ENCODE data around the gene NTM.

The NTM gene

GRCh38 chr11:131763193-131763890, 392.9 kb downstream of the NTM start:
- Histone ChIP-seq H3K36me3 (ENCODE audit: control insufficient read depth in 2 of 2, insufficient read depth in 2 of 2, low read length in 2 of 2) (no peaks in the 10 kb centered on the region), H3K4me1 (ENCODE audit: control insufficient read depth, insufficient read depth, low read length) (no peaks in the 10 kb centered on the region), H3K27ac (ENCODE audit: low read length) (no peak overlapping the region), H3K27me3 (ENCODE audit: control insufficient read depth in 1 of 2, insufficient read depth in 2 of 2, low read length in 2 of 2) (peaks cover 0 to 6% of the 10 kb centered on the region in 2 donors), H3K4me3 (ENCODE audit: low read length in 2 of 2) (no peak overlapping the region), H3K9me3 (ENCODE audit: control insufficient read depth in 2 of 2, low read length in 2 of 2) (peaks cover 0 to 3% of the 10 kb centered on the region in 2 donors), H3K9ac (ENCODE audit: low read length in 2 of 2) (no peak overlapping the region)

- H3K27me3 ChIP-seq (ENCODE audit: control insufficient read depth in 1 of 2, insufficient read depth in 2 of 2, low read length in 2 of 2), result peaks cover 0 to 6% of the 10 kb centered on the region in 2 donors
- no peak overlapping the region for H3K9ac ChIP-seq (ENCODE audit: low read length in 2 of 2)
- H3K4me3 ChIP-seq (ENCODE audit: low read length in 2 of 2), result no peak overlapping the region
- H3K9me3 ChIP-seq (ENCODE audit: control insufficient read depth in 2 of 2, low read length in 2 of 2), result peaks cover 0 to 3% of the 10 kb centered on the region in 2 donors
- H3K4me1 ChIP-seq (ENCODE audit: control insufficient read depth, insufficient read depth, low read length), result no peaks in the 10 kb centered on the region
- no peaks in the 10 kb centered on the region for H3K36me3 ChIP-seq (ENCODE audit: control insufficient read depth in 2 of 2, insufficient read depth in 2 of 2, low read length in 2 of 2)
- H3K27ac ChIP-seq (ENCODE audit: low read length), result no peak overlapping the region
These were observed 393.7 kb downstream of the NTM start for GRCh38 chr11:131764126-131764525.

- Histone ChIP-seq H3K9ac (ENCODE audit: low read length in 2 of 2) (no peak overlapping the region), H3K4me1 (ENCODE audit: control insufficient read depth, insufficient read depth, low read length) (no peaks in the 10 kb centered on the region), H3K9me3 (ENCODE audit: control insufficient read depth in 2 of 2, low read length in 2 of 2) (peaks cover 0 to 3% of the 10 kb centered on the region in 2 donors), H3K36me3 (ENCODE audit: control insufficient read depth in 2 of 2, insufficient read depth in 2 of 2, low read length in 2 of 2) (no peaks in the 10 kb centered on the region), H3K27me3 (ENCODE audit: control insufficient read depth in 1 of 2, insufficient read depth in 2 of 2, low read length in 2 of 2) (peaks cover 0 to 6% of the 10 kb centered on the region in 2 donors), H3K4me3 (ENCODE audit: low read length in 2 of 2) (no peak overlapping the region), H3K27ac (ENCODE audit: low read length) (no peak overlapping the region)
These were observed 394.2 kb downstream of the NTM start for GRCh38 chr11:131764649-131765048.

- H3K4me3 ChIP-seq (ENCODE audit: low read length in 2 of 2), result no peak overlapping the region
- peaks cover 0 to 6% of the 10 kb centered on the region in 2 donors for H3K27me3 ChIP-seq (ENCODE audit: control insufficient read depth in 1 of 2, insufficient read depth in 2 of 2, low read length in 2 of 2)
- no peaks in the 10 kb centered on the region for H3K36me3 ChIP-seq (ENCODE audit: control insufficient read depth in 2 of 2, insufficient read depth in 2 of 2, low read length in 2 of 2)
- no peak overlapping the region for H3K27ac ChIP-seq (ENCODE audit: low read length)
- no peaks in the 10 kb centered on the region for H3K4me1 ChIP-seq (ENCODE audit: control insufficient read depth, insufficient read depth, low read length)
- peaks cover 0 to 3% of the 10 kb centered on the region in 2 donors for H3K9me3 ChIP-seq (ENCODE audit: control insufficient read depth in 2 of 2, low read length in 2 of 2)
- no peak overlapping the region for H3K9ac ChIP-seq (ENCODE audit: low read length in 2 of 2)
These were observed 396.2 kb downstream of the NTM start for GRCh38 chr11:131766637-131767036.

GRCh38 chr11:131767421-131767820, 397.0 kb downstream of the NTM start:
- peaks cover 0 to 6% of the 10 kb centered on the region in 2 donors for H3K9me3 ChIP-seq (ENCODE audit: control insufficient read depth in 2 of 2, low read length in 2 of 2)

GRCh38 chr11:131770801-131771200, 400.4 kb downstream of the NTM start:
- H3K4me1 ChIP-seq (ENCODE audit: control insufficient read depth, insufficient read depth, low read length), result no peaks in the 10 kb centered on the region
- no peaks in the 10 kb centered on the region for H3K27me3 ChIP-seq (ENCODE audit: control insufficient read depth in 1 of 2, insufficient read depth in 2 of 2, low read length in 2 of 2)
- H3K9me3 ChIP-seq (ENCODE audit: control insufficient read depth in 2 of 2, low read length in 2 of 2), result peaks cover 0 to 6% of the 10 kb centered on the region in 2 donors
- no peak overlapping the region for H3K4me3 ChIP-seq (ENCODE audit: low read length in 2 of 2)
- no peaks in the 10 kb centered on the region for H3K36me3 ChIP-seq (ENCODE audit: control insufficient read depth in 2 of 2, insufficient read depth in 2 of 2, low read length in 2 of 2)
- no peak overlapping the region for H3K9ac ChIP-seq (ENCODE audit: low read length in 2 of 2)
- no peak overlapping the region for H3K27ac ChIP-seq (ENCODE audit: low read length)

More at GRCh38 chr11:131767421-131767820, 397.0 kb downstream of the NTM start:
- Histone ChIP-seq H3K27me3 (ENCODE audit: control insufficient read depth in 1 of 2, insufficient read depth in 2 of 2, low read length in 2 of 2) (peaks cover 0 to 4% of the 10 kb centered on the region in 2 donors), H3K9ac (ENCODE audit: low read length in 2 of 2) (no peak overlapping the region), H3K36me3 (ENCODE audit: control insufficient read depth in 2 of 2, insufficient read depth in 2 of 2, low read length in 2 of 2) (no peaks in the 10 kb centered on the region), H3K27ac (ENCODE audit: low read length) (no peak overlapping the region), H3K4me3 (ENCODE audit: low read length in 2 of 2) (no peak overlapping the region), H3K4me1 (ENCODE audit: control insufficient read depth, insufficient read depth, low read length) (no peaks in the 10 kb centered on the region)

GRCh38 chr11:131771471-131771870, 401.1 kb downstream of the NTM start:
- H3K4me1 ChIP-seq (ENCODE audit: control insufficient read depth, insufficient read depth, low read length), result no peaks in the 10 kb centered on the region
- H3K27me3 ChIP-seq (ENCODE audit: control insufficient read depth in 1 of 2, insufficient read depth in 2 of 2, low read length in 2 of 2), result no peaks in the 10 kb centered on the region
- H3K27ac ChIP-seq (ENCODE audit: low read length), result no peak overlapping the region
- H3K4me3 ChIP-seq (ENCODE audit: low read length in 2 of 2), result no peak overlapping the region
- H3K9me3 ChIP-seq (ENCODE audit: control insufficient read depth in 2 of 2, low read length in 2 of 2), result peaks cover 0 to 6% of the 10 kb centered on the region in 2 donors
- H3K36me3 ChIP-seq (ENCODE audit: control insufficient read depth in 2 of 2, insufficient read depth in 2 of 2, low read length in 2 of 2), result no peaks in the 10 kb centered on the region
- H3K9ac ChIP-seq (ENCODE audit: low read length in 2 of 2), result no peak overlapping the region

GRCh38 chr11:131773626-131774025, 403.2 kb downstream of the NTM start:
- no peaks in the 10 kb centered on the region for H3K27me3 ChIP-seq (ENCODE audit: control insufficient read depth in 1 of 2, insufficient read depth in 2 of 2, low read length in 2 of 2)
- H3K9me3 ChIP-seq (ENCODE audit: control insufficient read depth in 2 of 2, low read length in 2 of 2), result peaks cover 0 to 3% of the 10 kb centered on the region in 2 donors
- H3K4me3 ChIP-seq (ENCODE audit: low read length in 2 of 2), result no peak overlapping the region
- no peak overlapping the region for H3K9ac ChIP-seq (ENCODE audit: low read length in 2 of 2)
- H3K36me3 ChIP-seq (ENCODE audit: control insufficient read depth in 2 of 2, insufficient read depth in 2 of 2, low read length in 2 of 2), result no peaks in the 10 kb centered on the region
- H3K4me1 ChIP-seq (ENCODE audit: control insufficient read depth, insufficient read depth, low read length), result no peaks in the 10 kb centered on the region
- H3K27ac ChIP-seq (ENCODE audit: low read length), result no peak overlapping the region

- H3K36me3 ChIP-seq (ENCODE audit: control insufficient read depth in 2 of 2, insufficient read depth in 2 of 2, low read length in 2 of 2), result no peaks in the 10 kb centered on the region
- H3K27ac ChIP-seq (ENCODE audit: low read length), result no peak overlapping the region
- no peaks in the 10 kb centered on the region for H3K27me3 ChIP-seq (ENCODE audit: control insufficient read depth in 1 of 2, insufficient read depth in 2 of 2, low read length in 2 of 2)
- H3K9ac ChIP-seq (ENCODE audit: low read length in 2 of 2), result no peak overlapping the region
- peaks cover 0 to 3% of the 10 kb centered on the region in 2 donors for H3K9me3 ChIP-seq (ENCODE audit: control insufficient read depth in 2 of 2, low read length in 2 of 2)
- no peak overlapping the region for H3K4me3 ChIP-seq (ENCODE audit: low read length in 2 of 2)
- H3K4me1 ChIP-seq (ENCODE audit: control insufficient read depth, insufficient read depth, low read length), result no peaks in the 10 kb centered on the region
These were observed 405.8 kb downstream of the NTM start for GRCh38 chr11:131776211-131776610.

- no peak overlapping the region for H3K9ac ChIP-seq (ENCODE audit: low read length in 2 of 2)
- H3K4me3 ChIP-seq (ENCODE audit: low read length in 2 of 2), result no peak overlapping the region
- no peaks in the 10 kb centered on the region for H3K27me3 ChIP-seq (ENCODE audit: control insufficient read depth in 1 of 2, insufficient read depth in 2 of 2, low read length in 2 of 2)
- no peaks in the 10 kb centered on the region for H3K9me3 ChIP-seq (ENCODE audit: control insufficient read depth in 2 of 2, low read length in 2 of 2)
- no peak overlapping the region for H3K27ac ChIP-seq (ENCODE audit: low read length)
- H3K4me1 ChIP-seq (ENCODE audit: control insufficient read depth, insufficient read depth, low read length), result no peaks in the 10 kb centered on the region
- H3K36me3 ChIP-seq (ENCODE audit: control insufficient read depth in 2 of 2, insufficient read depth in 2 of 2, low read length in 2 of 2), result no peaks in the 10 kb centered on the region
These were observed 415.4 kb downstream of the NTM start for GRCh38 chr11:131785801-131786200.

- Histone ChIP-seq H3K9me3 (ENCODE audit: control insufficient read depth in 2 of 2, low read length in 2 of 2) (no peaks in the 10 kb centered on the region), H3K27ac (ENCODE audit: low read length) (no peak overlapping the region), H3K9ac (ENCODE audit: low read length in 2 of 2) (no peak overlapping the region), H3K4me1 (ENCODE audit: control insufficient read depth, insufficient read depth, low read length) (no peaks in the 10 kb centered on the region), H3K27me3 (ENCODE audit: control insufficient read depth in 1 of 2, insufficient read depth in 2 of 2, low read length in 2 of 2) (no peaks in the 10 kb centered on the region), H3K4me3 (ENCODE audit: low read length in 2 of 2) (no peak overlapping the region), H3K36me3 (ENCODE audit: control insufficient read depth in 2 of 2, insufficient read depth in 2 of 2, low read length in 2 of 2) (no peaks in the 10 kb centered on the region)
These were observed 416.7 kb downstream of the NTM start for GRCh38 chr11:131787119-131787518.
